IPS-NIHi7 (cell line): ENCODE data around the gene NUTM1.

Source experiments
- DNase-seq: peaks from one replicate; pipeline ENCODE4 v3.0.0; 2012; ENCODE audit warnings: mixed read lengths; ENCODE audit errors: extremely low spot score

The NUTM1 gene, protein sequence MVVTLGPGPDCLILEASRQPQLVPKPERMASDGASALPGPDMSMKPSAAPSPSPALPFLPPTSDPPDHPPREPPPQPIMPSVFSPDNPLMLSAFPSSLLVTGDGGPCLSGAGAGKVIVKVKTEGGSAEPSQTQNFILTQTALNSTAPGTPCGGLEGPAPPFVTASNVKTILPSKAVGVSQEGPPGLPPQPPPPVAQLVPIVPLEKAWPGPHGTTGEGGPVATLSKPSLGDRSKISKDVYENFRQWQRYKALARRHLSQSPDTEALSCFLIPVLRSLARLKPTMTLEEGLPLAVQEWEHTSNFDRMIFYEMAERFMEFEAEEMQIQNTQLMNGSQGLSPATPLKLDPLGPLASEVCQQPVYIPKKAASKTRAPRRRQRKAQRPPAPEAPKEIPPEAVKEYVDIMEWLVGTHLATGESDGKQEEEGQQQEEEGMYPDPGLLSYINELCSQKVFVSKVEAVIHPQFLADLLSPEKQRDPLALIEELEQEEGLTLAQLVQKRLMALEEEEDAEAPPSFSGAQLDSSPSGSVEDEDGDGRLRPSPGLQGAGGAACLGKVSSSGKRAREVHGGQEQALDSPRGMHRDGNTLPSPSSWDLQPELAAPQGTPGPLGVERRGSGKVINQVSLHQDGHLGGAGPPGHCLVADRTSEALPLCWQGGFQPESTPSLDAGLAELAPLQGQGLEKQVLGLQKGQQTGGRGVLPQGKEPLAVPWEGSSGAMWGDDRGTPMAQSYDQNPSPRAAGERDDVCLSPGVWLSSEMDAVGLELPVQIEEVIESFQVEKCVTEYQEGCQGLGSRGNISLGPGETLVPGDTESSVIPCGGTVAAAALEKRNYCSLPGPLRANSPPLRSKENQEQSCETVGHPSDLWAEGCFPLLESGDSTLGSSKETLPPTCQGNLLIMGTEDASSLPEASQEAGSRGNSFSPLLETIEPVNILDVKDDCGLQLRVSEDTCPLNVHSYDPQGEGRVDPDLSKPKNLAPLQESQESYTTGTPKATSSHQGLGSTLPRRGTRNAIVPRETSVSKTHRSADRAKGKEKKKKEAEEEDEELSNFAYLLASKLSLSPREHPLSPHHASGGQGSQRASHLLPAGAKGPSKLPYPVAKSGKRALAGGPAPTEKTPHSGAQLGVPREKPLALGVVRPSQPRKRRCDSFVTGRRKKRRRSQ

DNA sequence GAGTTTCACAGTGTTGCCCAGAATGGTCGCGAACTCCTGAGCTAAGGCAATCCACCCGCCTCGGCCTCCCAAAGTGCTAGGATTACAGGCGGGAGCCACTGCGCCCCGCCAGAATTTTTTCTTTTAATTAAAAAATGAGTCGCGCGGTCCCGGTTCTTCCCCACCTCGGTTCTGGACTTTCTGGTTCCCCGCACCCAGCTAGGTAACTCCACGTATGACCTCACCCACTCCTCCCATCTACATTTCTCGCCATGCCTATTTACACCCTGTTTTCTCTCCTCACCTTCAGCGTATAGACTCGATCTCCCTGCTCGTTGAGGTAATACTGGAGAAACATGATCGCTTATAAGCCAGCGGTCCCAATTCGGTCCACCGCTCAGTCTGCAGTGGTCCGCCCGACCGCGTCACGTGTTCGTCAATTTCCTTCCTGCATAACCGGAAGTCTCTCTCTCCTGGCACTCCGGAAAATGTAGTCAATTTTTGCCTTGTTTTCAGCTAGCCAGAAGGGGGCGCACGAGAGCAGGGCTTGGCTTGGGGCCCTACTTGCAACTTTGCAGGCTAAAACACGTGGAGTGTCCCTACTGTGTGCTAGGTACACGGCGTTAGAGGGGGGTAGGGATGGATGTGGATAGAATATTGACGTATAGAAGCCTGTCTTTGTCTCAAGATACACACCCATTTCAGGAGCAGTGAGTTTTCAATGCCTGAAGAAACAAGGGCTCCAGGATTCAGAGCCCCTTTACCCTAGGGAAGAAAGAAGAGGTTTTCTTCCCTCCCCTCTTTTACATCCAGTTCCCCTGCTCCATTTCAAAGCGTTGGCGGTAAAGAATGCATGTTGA lies at the start of gene NUTM1, which contains the start of gene NOP10:
NUTM1 (plus strand) TSS at position 579 of the 839 bp plus-strand sequence. CDS start 382 bp downstream, outside the sequence.
NOP10 (minus strand) TSS at position 400 of the 839 bp plus-strand sequence; CDS start at position 337, 63 bp downstream.
- DNase-seq, result peak; percentile 83

GRCh38 chr15:34297059-34297458 lies 46.1 kb upstream of the NUTM1 start:
- DNase-seq, result no peak

DNA sequence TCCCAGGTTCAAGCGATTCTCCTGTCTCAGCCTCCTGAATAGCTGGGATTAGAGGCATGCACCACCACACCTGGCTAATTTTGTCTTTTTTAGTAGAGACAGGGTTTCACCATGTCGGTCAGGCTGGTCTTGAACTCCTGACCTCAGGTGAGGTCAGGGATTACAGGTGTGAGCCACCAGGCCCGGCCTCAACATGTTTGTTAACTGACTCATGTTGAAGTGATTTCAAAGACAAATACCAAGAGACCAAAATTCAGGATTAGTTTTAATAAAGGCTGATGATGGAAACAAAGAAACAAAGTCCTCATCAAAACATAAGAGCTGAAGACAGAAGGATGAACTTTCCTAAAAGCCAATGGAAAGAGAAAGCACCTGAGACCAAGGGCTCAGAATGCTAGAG lies 42.1 kb upstream of the NUTM1 start:
- no peak for DNase-seq

GRCh38 chr15:34304613-34305012 lies 38.5 kb upstream of the NUTM1 start:
- DNase-seq, result no peak

- DNase-seq, result no peak
Measured at GRCh38 chr15:34311563-34311962, 31.6 kb upstream of the NUTM1 start.

DNA sequence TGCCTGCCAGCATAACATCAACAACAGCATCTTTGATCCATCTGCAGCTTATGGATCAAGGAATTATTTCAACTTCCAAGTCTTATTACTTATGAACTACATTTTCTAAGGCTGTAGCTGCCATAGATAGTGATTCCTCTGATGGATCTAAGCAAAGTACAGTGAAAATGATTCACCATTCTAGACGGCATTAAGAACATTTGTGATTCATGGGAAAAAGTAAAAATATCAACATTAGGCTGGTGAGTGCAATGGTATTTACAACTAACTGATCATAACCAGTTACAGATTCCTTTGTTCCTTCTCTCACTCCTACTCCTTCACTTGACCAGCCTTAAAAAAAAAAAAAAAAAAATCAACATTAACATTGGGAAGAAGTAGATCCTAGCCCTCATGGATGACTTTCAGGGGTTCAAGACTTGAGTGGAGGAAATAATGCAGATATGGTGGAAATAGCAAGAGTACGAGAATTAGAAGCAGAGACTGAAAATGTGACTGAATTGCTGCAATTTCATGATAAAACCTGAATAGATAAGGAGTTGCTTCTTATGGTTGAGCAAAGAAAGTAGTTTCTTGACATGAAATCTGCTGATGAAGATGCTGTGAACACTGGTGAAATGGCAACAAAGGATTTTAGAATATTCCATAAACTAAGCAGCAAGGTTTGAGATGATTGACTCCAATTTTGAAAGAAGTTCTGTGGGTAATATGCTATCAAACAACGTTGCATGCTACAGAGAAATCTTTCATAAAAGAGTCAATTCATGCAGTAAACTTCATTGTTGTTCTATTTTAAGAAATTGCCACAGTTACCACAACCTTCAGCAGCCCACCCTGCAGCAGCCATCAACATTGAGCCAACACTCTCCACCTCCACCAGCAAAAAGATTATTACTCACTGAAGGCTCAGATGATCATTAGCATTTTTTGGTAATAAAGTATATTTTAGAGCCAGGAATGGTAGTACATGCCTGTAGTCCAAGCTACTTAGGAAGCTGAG lies 28.3 kb upstream of the NUTM1 start:
- DNase-seq, result no peak

DNA sequence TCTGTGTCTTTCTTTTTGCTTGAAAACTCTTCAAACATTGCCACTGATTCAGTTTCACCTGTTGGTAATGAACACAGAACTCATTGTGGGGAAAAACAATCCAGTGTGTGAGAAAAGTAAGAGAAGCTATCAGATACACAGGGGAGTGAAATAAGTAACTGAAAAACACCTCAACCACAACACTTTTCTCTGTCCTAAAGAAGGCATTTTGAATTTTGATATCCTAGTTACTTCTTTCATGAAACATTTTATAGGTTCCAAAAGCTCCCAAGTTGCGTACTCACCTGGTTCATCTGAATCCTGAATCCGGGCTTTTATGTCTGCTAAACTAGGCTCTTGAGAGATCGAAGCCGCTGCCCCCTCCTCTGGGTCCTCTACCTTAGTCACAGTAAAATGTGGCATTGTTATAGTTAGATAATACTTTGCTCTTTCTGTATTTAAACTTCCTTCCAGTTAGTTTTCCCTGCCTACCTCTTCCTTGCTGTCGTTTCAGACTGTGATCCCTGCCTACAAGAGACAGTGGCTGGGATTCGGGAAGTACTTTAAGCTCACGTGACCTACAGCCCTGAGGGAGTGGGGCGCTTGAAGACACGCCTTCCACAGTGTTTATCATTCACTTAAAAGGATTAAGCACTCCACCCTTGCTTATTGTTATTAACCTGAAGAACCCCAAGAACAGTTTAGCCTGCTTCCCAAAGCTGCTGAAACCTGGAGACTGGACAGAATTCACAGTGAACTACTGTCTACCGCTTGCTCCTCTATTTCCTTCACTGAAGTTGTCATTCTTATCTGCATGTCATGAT lies 24.6 kb upstream of the NUTM1 start:
- peak; percentile 67 for DNase-seq

DNA sequence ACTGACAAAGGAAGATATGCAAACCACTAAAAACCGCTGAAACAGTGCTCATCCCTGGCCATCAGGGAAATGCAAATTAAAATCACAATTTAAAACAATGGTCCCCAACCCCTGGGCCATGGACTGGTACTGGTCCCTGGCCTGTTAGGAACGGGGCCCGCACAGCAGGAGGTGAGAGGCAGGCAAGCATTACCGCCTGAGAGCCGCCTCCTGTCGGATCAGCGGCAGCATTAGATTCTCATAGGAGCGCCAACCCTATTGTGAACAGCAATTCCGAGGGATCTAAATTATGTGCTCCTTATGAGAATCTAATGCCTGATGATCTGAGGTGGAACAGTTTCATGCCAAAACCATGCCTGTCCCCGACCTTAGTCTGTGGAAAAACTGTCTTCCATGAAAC lies 19.9 kb upstream of the NUTM1 start:
- DNase-seq, result no peak

DNA sequence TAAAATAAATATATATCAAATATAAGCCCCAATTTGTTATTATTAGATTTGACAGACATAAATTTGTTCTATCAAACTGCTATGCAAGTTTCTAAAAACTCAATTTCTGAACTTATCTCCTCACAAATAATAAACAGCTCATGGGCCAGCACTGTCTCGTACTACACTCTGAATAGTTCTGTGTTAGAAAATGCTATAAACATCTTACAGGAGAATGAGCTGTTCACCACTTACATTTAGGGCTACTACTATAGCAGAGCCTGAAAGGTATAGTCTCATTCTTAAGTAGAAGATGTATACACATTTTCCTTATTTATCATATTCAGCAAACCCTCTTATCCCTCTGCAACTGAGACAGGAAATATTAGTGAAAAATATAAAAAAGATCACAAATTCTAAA lies 18.2 kb upstream of the NUTM1 start:
- no peak for DNase-seq

GRCh38 chr15:34325368-34325767 lies 17.7 kb upstream of the NUTM1 start:
- no peak for DNase-seq

DNA sequence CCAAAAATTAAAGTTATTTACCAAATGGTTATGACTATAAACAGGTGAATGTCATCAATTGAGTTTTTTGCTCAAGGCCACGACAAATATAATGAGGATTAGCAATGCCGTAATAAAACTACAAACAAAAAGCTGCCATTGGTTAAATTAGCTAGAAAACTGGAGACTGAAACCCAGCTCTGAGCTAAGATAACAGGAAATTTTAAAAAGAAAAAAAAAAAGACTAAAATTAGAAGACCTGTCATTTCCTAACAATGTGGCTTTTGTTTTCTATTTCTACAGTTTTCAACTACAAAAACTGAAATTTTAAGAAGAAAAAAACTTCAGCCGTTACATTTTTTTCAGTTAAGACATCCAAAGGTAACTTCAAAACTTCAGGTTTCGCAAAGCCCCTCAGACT lies 15.2 kb upstream of the NUTM1 start:
- DNase-seq, result no peak

DNA sequence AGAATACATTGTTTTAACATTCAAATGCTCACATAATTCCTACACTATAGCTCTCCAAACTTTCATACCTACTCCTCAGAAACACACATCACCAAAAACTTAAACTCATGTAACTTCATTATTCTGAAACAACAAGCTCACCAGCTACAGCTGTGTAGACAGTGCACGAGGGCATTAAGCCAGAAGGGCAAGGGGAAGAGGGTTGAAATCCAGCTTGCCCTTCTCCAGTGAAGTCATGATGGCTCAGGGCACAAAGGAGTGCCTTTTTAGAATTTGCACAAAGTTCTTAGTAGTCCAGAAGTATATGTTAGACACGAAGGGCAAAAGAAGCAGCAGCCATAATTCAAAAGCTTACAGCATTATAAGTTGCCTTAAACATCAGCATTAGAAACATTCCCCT lies 14.1 kb upstream of the NUTM1 start:
- no peak for DNase-seq

DNA sequence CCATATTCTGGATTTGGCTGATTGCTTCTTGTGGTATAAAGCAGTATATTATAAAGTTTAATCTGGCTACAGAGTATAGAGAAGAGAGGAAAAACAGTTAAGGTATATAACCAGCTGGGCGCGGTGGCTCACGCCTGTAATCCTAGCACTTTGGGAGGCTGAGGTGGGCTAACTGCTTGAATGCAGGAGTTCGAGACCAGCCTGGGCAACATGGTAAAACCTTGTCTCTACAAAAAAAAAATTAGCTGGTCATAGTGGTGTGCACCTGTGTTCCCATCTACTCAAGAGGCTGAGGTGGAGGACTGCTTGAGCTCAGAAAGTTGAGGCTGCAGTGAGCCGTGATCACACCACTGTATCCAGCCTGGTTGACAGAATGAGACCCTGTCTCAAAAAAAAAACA lies 12.8 kb upstream of the NUTM1 start:
- DNase-seq, result no peak

DNA sequence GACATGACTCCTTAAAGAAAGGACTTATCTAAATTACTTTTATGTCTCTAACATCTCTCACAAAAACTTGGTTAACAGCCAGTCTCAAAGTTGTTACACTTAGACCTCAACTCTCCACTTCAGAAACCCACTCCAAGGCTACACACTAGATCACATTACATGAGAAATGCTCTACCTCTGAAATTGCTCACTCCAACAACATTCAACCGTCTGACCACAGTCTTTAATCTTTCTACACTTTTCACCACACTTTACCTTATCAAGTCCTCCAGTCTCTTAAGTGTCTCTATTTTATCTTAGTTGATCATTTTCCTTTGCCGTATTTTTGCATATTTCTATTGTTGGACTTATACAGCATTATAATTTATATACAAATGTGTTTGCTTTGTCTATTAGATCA lies 11.3 kb upstream of the NUTM1 start:
- no peak for DNase-seq

DNA sequence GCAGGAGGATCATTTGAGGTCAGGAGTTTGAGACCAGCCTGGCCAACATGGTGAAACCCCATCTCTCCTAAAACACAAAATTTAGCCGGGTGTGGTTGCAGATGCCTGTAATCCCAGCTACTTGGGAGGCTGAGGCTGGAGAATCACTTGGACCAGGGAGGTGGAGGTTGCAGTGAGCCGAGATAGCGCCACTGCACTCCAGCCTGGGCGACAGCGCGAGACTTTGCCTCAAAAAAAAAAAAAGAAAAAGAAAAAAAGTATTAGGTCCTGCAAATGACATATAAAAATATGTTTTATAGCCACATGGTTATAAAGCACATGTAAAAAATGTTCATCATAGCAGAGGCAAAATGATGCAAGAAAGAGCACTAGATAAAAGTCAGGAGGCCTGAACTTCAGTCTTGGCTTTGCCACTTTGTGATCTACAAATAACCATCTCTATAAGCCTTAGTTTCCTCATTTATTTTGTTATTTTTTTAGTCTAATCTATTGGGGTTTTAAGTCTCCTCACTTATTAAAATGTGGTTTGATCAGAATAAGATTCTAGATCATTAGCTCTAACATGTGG lies 10.5 kb upstream of the NUTM1 start:
- DNase-seq, result no peak

DNA sequence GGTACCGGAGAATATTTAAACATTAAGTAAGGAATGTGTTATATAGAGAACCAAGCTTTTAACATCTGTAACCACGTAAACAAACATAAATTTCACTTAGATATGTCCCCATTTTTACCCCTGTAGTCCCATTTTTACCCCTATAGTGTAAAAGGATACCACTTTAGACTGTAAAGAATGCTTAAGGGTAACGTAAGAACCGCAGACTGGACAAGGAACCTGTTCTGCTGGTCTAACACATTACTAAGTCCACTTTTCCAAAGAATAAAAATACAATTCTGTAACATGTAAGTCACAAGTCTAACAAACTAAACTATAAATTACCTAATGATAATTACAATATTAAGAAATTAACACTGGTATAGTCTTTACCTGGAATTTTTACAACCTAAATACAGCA lies 8.4 kb upstream of the NUTM1 start:
- no peak for DNase-seq

DNA sequence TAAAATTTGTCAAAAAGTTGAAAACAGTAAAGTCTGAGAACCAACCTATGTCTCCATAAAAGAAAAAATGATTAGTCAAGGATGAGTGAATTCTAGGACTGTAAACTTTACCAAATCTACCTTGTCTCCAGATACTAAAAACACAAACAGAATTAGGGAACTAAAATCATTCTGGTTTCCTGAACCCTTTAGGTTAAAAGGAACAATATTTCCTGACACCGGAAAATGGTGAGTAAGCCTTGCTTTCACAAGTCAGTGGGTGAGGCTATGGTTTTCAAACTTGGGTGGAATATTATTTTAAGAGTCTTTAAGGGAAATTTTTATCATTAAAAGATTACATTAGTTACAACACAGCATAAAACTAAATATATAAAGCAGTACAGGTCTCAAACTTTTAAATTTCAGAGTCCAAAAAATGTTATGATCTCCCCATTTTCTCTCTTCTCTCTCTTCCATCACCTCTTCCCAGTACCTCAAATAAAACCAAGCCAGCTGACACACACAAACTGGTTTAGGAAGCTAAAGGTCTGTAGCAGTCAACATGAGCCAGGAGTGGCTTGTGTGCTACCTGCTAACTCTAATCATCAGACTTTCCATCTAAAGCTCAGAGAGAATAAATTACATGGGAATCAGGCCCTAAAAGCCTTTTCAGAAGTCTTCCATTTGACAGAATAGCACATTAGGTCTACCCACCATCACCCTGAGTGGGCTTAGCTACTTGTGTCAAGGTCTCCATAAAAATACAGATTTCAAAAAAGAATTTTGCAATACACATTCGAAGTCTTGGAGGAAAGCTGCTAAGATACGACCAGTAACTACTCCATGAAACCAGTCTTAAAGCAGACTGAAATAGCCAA lies 7.7 kb upstream of the NUTM1 start:
- DNase-seq, result no peak
